OCI-LY1 (cell line): ENCODE results near the gene FGF5.

Experiments used
- EZH2 ChIP-seq: fragments of 200-600 bp; sonication (generic), shearing (Covaris generic); IDR thresholded peaks from 2 replicates; pipeline ENCODE4 v1.8.0; 2017; ENCODE audit warnings: borderline replicate concordance, mixed run types, mild to moderate bottlenecking, antibody characterized with exemption, low read length, moderate library complexity, mixed read lengths
- TF ChIP-seq, protein P1 (sequence below): fragments of 200-600 bp; sonication (generic), shearing (Covaris generic); IDR thresholded peaks from 2 replicates; pipeline ENCODE4 v1.5.1; 2017; ENCODE audit warnings: mild to moderate bottlenecking, antibody characterized with exemption, low read length, moderate library complexity, mixed read lengths

DNA sequence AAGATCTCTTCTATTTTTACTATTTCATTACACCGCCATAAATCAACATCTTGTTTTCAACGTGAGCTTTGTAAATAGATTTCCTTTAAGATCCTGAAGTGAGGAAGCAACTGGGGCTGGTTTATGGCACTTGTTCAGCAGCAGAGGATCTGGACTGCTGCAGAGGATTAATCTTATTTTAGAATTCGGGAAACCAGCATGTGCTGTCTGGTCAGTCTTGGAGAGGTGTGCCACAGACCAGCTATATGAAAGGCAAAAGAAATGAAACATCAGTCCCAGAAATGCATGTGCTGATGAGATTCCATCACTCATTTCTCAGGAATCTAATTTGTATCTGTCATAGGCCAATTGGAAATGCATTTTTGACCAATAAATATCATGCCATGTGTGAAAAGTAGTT lies 45.8 kb upstream of the FGF5 start:
- TF ChIP-seq, protein P1, sequence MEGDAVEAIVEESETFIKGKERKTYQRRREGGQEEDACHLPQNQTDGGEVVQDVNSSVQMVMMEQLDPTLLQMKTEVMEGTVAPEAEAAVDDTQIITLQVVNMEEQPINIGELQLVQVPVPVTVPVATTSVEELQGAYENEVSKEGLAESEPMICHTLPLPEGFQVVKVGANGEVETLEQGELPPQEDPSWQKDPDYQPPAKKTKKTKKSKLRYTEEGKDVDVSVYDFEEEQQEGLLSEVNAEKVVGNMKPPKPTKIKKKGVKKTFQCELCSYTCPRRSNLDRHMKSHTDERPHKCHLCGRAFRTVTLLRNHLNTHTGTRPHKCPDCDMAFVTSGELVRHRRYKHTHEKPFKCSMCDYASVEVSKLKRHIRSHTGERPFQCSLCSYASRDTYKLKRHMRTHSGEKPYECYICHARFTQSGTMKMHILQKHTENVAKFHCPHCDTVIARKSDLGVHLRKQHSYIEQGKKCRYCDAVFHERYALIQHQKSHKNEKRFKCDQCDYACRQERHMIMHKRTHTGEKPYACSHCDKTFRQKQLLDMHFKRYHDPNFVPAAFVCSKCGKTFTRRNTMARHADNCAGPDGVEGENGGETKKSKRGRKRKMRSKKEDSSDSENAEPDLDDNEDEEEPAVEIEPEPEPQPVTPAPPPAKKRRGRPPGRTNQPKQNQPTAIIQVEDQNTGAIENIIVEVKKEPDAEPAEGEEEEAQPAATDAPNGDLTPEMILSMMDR: no peak
- no peak for TF ChIP-seq EZH2
